Urinary bladder (tissue), 4 donors: ENCODE measurements around the gene KRT85. TPM values are rescaled to one million over a fixed set of nuclear protein-coding genes. Genes with fewer than 3 reads are reported as not detected.
"Not testable (repeated sequence)": the region's sequence is repeated elsewhere in the genome, so short reads cannot be mapped to it uniquely, and the experiment has no call there.

Source experiments
- DNase-seq: peaks from one replicate; pipeline ENCODE4 v3.0.0-alpha.2; 2015; ENCODE audit errors: extremely low spot score
- H3K27ac ChIP-seq: one replicate; pipeline ENCODE4 v1.5.1; 2013; ENCODE audit warnings: low read depth, mild to moderate bottlenecking, moderate library complexity
- H3K36me3 ChIP-seq: one replicate; pipeline ENCODE4 v1.6.1; 2013; ENCODE audit warnings: mild to moderate bottlenecking, moderate library complexity; ENCODE audit not compliant: insufficient read depth
- H3K4me1 ChIP-seq: one replicate; pipeline ENCODE4 v1.6.1; 2013; ENCODE audit warnings: mild to moderate bottlenecking, moderate library complexity; ENCODE audit not compliant: insufficient read depth
- H3K4me3 ChIP-seq: one replicate; pipeline ENCODE4 v1.5.1; 2013; ENCODE audit warnings: low read depth, low read length
- WGBS: extraction: QIAGEN DNeasy Blood & Tissue Kit; methylation state at CpG from one replicate; pipeline ENCODE4 v1.1.7; 2013; 5-methylcytosine and 5-hydroxymethylcytosine counted together
- polyA plus RNA-seq: library from polyadenylated mRNA; stranded (reverse); fragments of 200-250 nt; gene quantifications from one replicate; pipeline ENCODE4 v1.2.3, GENCODE V29; 2013
- total RNA-seq: library from RNA; depleted of rRNA; stranded (reverse); fragments of >200 nt; gene quantifications from one replicate; pipeline ENCODE4 v1.2.3, GENCODE V29; 2014
- donor health status: healthy with polysubstance abuse.
- donor health status: healthy.

Gene KRT85
- total and polyA plus RNA-seq, 2 donors, result not detected

- no peak overlapping the region for H3K4me3 ChIP-seq
- WGBS, result 93% methylated on average over 9 of the region's 9 CpGs
- H3K4me1 ChIP-seq, result no peaks in the 10 kb centered on the region
- no peaks in the 10 kb centered on the region for H3K36me3 ChIP-seq
- no peak overlapping the region for H3K27ac ChIP-seq
- DNase-seq, result no peak
Observed at GRCh38 chr12:52316290-52316689, 51.0 kb downstream of the KRT85 start.

- H3K4me1 ChIP-seq, H3K36me3 ChIP-seq, DNase-seq, H3K4me3 ChIP-seq, H3K27ac ChIP-seq: not testable (repeated sequence)
- WGBS, result 67% methylated on average over 9 of the region's 9 CpGs
Observed at GRCh38 chr12:52315721-52316120, 51.6 kb downstream of the KRT85 start.

- 83% methylated on average over 13 of the region's 13 CpGs for WGBS
- H3K27ac ChIP-seq, result no peak overlapping the region
- no peaks in the 10 kb centered on the region for H3K36me3 ChIP-seq
- no peaks in the 10 kb centered on the region for H3K4me1 ChIP-seq
- DNase-seq, result no peak
- no peak overlapping the region for H3K4me3 ChIP-seq
Observed at GRCh38 chr12:52314511-52314910, 52.8 kb downstream of the KRT85 start.

GRCh38 chr12:52313926-52314325 is 53.4 kb downstream of the KRT85 start:
- no peaks in the 10 kb centered on the region for H3K4me1 ChIP-seq
- no peak overlapping the region for H3K4me3 ChIP-seq
- WGBS, result 84% methylated on average over 9 of the region's 9 CpGs
- no peak for DNase-seq
- no peaks in the 10 kb centered on the region for H3K36me3 ChIP-seq
- no peak overlapping the region for H3K27ac ChIP-seq

GRCh38 chr12:52313461-52313860 is 53.8 kb downstream of the KRT85 start:
- no peak overlapping the region for H3K27ac ChIP-seq
- DNase-seq, result no peak
- no peaks in the 10 kb centered on the region for H3K36me3 ChIP-seq
- H3K4me3 ChIP-seq, result no peak overlapping the region
- whole genome bisulfite sequencing, result 70% methylated on average over 3 of the region's 3 CpGs
- H3K4me1 ChIP-seq, result no peaks in the 10 kb centered on the region

- WGBS, result 78% methylated on average over 4 of the region's 4 CpGs
- no peaks in the 10 kb centered on the region for H3K4me1 ChIP-seq
- no peak overlapping the region for H3K4me3 ChIP-seq
- no peaks in the 10 kb centered on the region for H3K36me3 ChIP-seq
- no peak for DNase-seq
- H3K27ac ChIP-seq, result no peak overlapping the region
Observed at GRCh38 chr12:52312086-52312485, 55.2 kb downstream of the KRT85 start.

- no peak for DNase-seq
- Histone ChIP-seq H3K36me3 (no peaks in the 10 kb centered on the region), H3K27ac (no peak overlapping the region), H3K4me1 (no peaks in the 10 kb centered on the region), H3K4me3 (no peak overlapping the region)
- WGBS, result 69% methylated on average over 3 of the region's 3 CpGs
Observed at GRCh38 chr12:52311285-52311648, 56.0 kb downstream of the KRT85 start.

GRCh38 chr12:52310622-52311284 is 56.5 kb downstream of the KRT85 start:
- WGBS, result 82% methylated on average over 5 of the region's 5 CpGs
- Histone ChIP-seq H3K36me3 (no peaks in the 10 kb centered on the region), H3K4me1 (no peaks in the 10 kb centered on the region), H3K4me3 (no peak overlapping the region), H3K27ac (no peak overlapping the region)
- DNase-seq, result no peak

Other genes with a start within 250 kb of the KRT85 start
- 1.7 TPM for gene KRT80, start 175.5 kb downstream of the KRT85 start, total RNA-seq
- 3.0 TPM for gene KRT80, start 175.5 kb downstream of the KRT85 start, polyA plus RNA-seq
- gene KRT7, start 134.2 kb downstream of the KRT85 start, total RNA-seq, result 147 TPM
- gene KRT7, start 134.2 kb downstream of the KRT85 start, polyA plus RNA-seq, result 158 TPM
- not detected for gene KRT86, start 92.8 kb downstream of the KRT85 start, total RNA-seq
- 0.15 TPM for gene KRT86, start 92.8 kb downstream of the KRT85 start, polyA plus RNA-seq
- not detected for gene KRT81, start 75.9 kb downstream of the KRT85 start, total RNA-seq
- not detected for gene KRT81, start 75.9 kb downstream of the KRT85 start, polyA plus RNA-seq
- not detected for gene KRT83, start 46.1 kb downstream of the KRT85 start, total RNA-seq
- not detected for gene KRT83, start 46.1 kb downstream of the KRT85 start, polyA plus RNA-seq
- not detected for gene KRT84, start 18.2 kb upstream of the KRT85 start, total RNA-seq
- not detected for gene KRT84, start 18.2 kb upstream of the KRT85 start, polyA plus RNA-seq
- gene KRT82, start 38.9 kb upstream of the KRT85 start, total RNA-seq, result not detected
- 0.06 TPM for gene KRT82, start 38.9 kb upstream of the KRT85 start, polyA plus RNA-seq
- gene KRT75, start 66.9 kb upstream of the KRT85 start, total RNA-seq, result not detected
- gene KRT75, start 66.9 kb upstream of the KRT85 start, polyA plus RNA-seq, result not detected
- not detected for gene KRT6B, start 84.7 kb upstream of the KRT85 start, total RNA-seq
- gene KRT6B, start 84.7 kb upstream of the KRT85 start, polyA plus RNA-seq, result not detected
- gene KRT6C, start 106.3 kb upstream of the KRT85 start, total RNA-seq, result not detected
- not detected for gene KRT6C, start 106.3 kb upstream of the KRT85 start, polyA plus RNA-seq
- gene KRT6A, start 125.8 kb upstream of the KRT85 start, total RNA-seq, result not detected
- gene KRT6A, start 125.8 kb upstream of the KRT85 start, polyA plus RNA-seq, result 0.11 TPM
- 55.4 TPM for gene KRT5, start 152.9 kb upstream of the KRT85 start, total RNA-seq
- gene KRT5, start 152.9 kb upstream of the KRT85 start, polyA plus RNA-seq, result 31.2 TPM
- gene KRT71, start 185.7 kb upstream of the KRT85 start, total RNA-seq, result not detected
- not detected for gene KRT71, start 185.7 kb upstream of the KRT85 start, polyA plus RNA-seq
- not detected for gene KRT74, start 206.4 kb upstream of the KRT85 start, total RNA-seq
- gene KRT74, start 206.4 kb upstream of the KRT85 start, polyA plus RNA-seq, result not detected
- gene KRT72, start 234.0 kb upstream of the KRT85 start, total RNA-seq, result not detected
- gene KRT72, start 234.0 kb upstream of the KRT85 start, polyA plus RNA-seq, result not detected